Neuronal stem cell (in vitro differentiated cells): ENCODE results near the gene NPR2.

Source experiments
- DNase-seq: peaks from one replicate; pipeline ENCODE4 v3.0.0-alpha.2; 2013; ENCODE audit warnings: low spot score
- H2AFZ ChIP-seq: one replicate; pipeline ENCODE4 v1.6.1; 2013; ENCODE audit warnings: mild to moderate bottlenecking, low read length, inconsistent platforms
- H2AK5ac ChIP-seq: 2 replicates; pipeline ENCODE4 v1.6.1; 2013; ENCODE audit warnings: low read depth, mild to moderate bottlenecking, inconsistent platforms, low read length, moderate library complexity, mixed read lengths
- H2BK120ac ChIP-seq: 2 replicates; pipeline ENCODE4 v1.6.1; 2013; ENCODE audit warnings: low read depth, mild to moderate bottlenecking, inconsistent platforms, low read length, moderate library complexity, mixed read lengths
- H2BK12ac ChIP-seq: one replicate; pipeline ENCODE4 v1.6.1; 2013; ENCODE audit warnings: low read length, inconsistent platforms
- H2BK15ac ChIP-seq: 2 replicates; pipeline ENCODE4 v1.6.1; 2013; ENCODE audit warnings: mild to moderate bottlenecking, low read length, inconsistent platforms, mixed read lengths
- H2BK5ac ChIP-seq: one replicate; pipeline ENCODE4 v1.6.1; 2013; ENCODE audit warnings: inconsistent platforms, mild to moderate bottlenecking, low read length, moderate library complexity
- H3K14ac ChIP-seq: one replicate; pipeline ENCODE4 v1.6.1; 2013; ENCODE audit warnings: low read length, inconsistent platforms
- H3K18ac ChIP-seq: 2 replicates; pipeline ENCODE4 v1.6.1; 2013; ENCODE audit warnings: low read length, inconsistent platforms
- H3K23ac ChIP-seq: 2 replicates; pipeline ENCODE4 v1.6.1; 2013; ENCODE audit warnings: low read depth, mild to moderate bottlenecking, mixed read lengths, low read length, inconsistent platforms; ENCODE audit not compliant: poor library complexity
- H3K27ac ChIP-seq: replicated peaks from 3 replicates; pipeline ENCODE4 v1.5.1; 2013; ENCODE audit warnings: low read length, inconsistent platforms
- H3K27me3 ChIP-seq, 3 experiments: 2 replicates each; pipeline ENCODE4 v1.6.1; 2013; ENCODE audit warnings: low read length in 3 of 3, mild to moderate bottlenecking in 2 of 3, inconsistent platforms in 1 of 3, low read depth in 1 of 3, mixed read lengths in 1 of 3, moderate library complexity in 1 of 3; ENCODE audit not compliant: control insufficient read depth in 3 of 3, insufficient read depth in 3 of 3
- H3K36me3 ChIP-seq, 2 donors: replicated peaks in 1 of 2; 2 replicates each; pipeline ENCODE4 v1.6.1; 2013; ENCODE audit warnings: low read length in 2 of 2; ENCODE audit not compliant: control insufficient read depth in 2 of 2, insufficient read depth in 2 of 2
- H3K4ac ChIP-seq: 2 replicates; pipeline ENCODE4 v1.6.1; 2013; ENCODE audit warnings: inconsistent platforms, mild to moderate bottlenecking, low read length, moderate library complexity
- H3K4me1 ChIP-seq, 2 donors: 1 replicate in 1 of 2; 2 replicates in 1 of 2; pipeline ENCODE4 v1.6.1; 2013; ENCODE audit warnings: low read length in 2 of 2, low read depth in 1 of 2; ENCODE audit not compliant: control insufficient read depth in 2 of 2, insufficient read depth in 1 of 2
- H3K4me2 ChIP-seq: one replicate; pipeline ENCODE4 v1.6.1; 2013; ENCODE audit warnings: mild to moderate bottlenecking, low read length, inconsistent platforms; ENCODE audit not compliant: insufficient read depth, poor library complexity, severe bottlenecking
- H3K4me3 ChIP-seq, 2 donors: 2 replicates each; pipeline ENCODE4 v1.5.1; 2013; ENCODE audit warnings: low read length in 2 of 2, mild to moderate bottlenecking in 2 of 2, inconsistent platforms in 1 of 2, moderate library complexity in 1 of 2
- H3K79me1 ChIP-seq: one replicate; pipeline ENCODE4 v1.6.1; 2013; ENCODE audit warnings: low read depth, mild to moderate bottlenecking, inconsistent platforms, low read length, moderate library complexity
- H3K9ac ChIP-seq: one replicate; pipeline ENCODE4 v1.6.1; 2013; ENCODE audit warnings: mild to moderate bottlenecking, low read depth, low read length, inconsistent platforms; ENCODE audit not compliant: poor library complexity
- H3K9me3 ChIP-seq, 2 donors: replicated peaks in 1 of 2; 2 replicates each; pipeline versions ENCODE3 to v1.6.1; 2013; ENCODE audit warnings: low read length in 2 of 2, mild to moderate bottlenecking in 2 of 2, inconsistent platforms in 1 of 2, low read depth in 1 of 2, mixed read lengths in 1 of 2, moderate library complexity in 1 of 2; ENCODE audit not compliant: control insufficient read depth in 2 of 2, insufficient read depth in 1 of 2
- H4K8ac ChIP-seq: one replicate; pipeline ENCODE4 v1.6.1; 2013; ENCODE audit warnings: low read depth, mild to moderate bottlenecking, inconsistent platforms, low read length, moderate library complexity
- H4K91ac ChIP-seq: one replicate; pipeline ENCODE4 v1.6.1; 2013; ENCODE audit warnings: low read length, low read depth, mild to moderate bottlenecking, inconsistent platforms; ENCODE audit not compliant: poor library complexity
- WGBS, 2 donors: extraction: QIAGEN DNeasy Blood & Tissue Kit; methylation state at CpG; one replicate each; pipeline ENCODE4 v1.1.7; 2013; ENCODE audit warnings: missing lambda C conversion rate in 2 of 2, mixed read lengths in 1 of 2; ENCODE audit not compliant: insufficient read length in 2 of 2, insufficient replicate concordance in 1 of 2; ENCODE audit errors: extremely low coverage in 2 of 2; 5-methylcytosine and 5-hydroxymethylcytosine counted together

NPR2 gene

GRCh38 chr9:35816708-35817107, 25.3 kb downstream of the NPR2 start:
- Histone ChIP-seq H3K18ac (no peak overlapping the region), H2BK120ac (no peak overlapping the region), H3K27ac (no peak overlapping the region), H3K9ac (no peak overlapping the region), H2AFZ (no peak overlapping the region), H3K4ac (no peak overlapping the region), H3K36me3 (peaks cover 0 to 5% of the 10 kb centered on the region in 2 donors), H2BK12ac (no peak overlapping the region), H2BK5ac (no peak overlapping the region), H4K8ac (no peak overlapping the region), H3K23ac (no peak overlapping the region), H2BK15ac (no peak overlapping the region), H4K91ac (no peak overlapping the region), H3K4me1 (peaks cover 10 to 11% of the 10 kb centered on the region in 2 donors), H3K4me3 (no peak overlapping the region), H3K14ac (no peak overlapping the region), H2AK5ac (no peak overlapping the region), H3K27me3 (no peaks in the 10 kb centered on the region), H3K9me3 (no peaks in the 10 kb centered on the region), H3K79me1 (no peaks in the 10 kb centered on the region), H3K4me2 (no peak overlapping the region)
- no CpG with 5 or more reads among the region's 1 CpG for WGBS, 2 donors
- no peak for DNase-seq

GRCh38 chr9:35818341-35818740, 26.9 kb downstream of the NPR2 start:
- no peaks in the 10 kb centered on the region for H3K27me3 ChIP-seq
- no peaks in the 10 kb centered on the region for H3K9me3 ChIP-seq
- H4K8ac ChIP-seq = no peak overlapping the region
- no peak overlapping the region for H3K4ac ChIP-seq
- H3K18ac ChIP-seq = no peak overlapping the region
- peak overlapping the region; percentile 19 for H3K23ac ChIP-seq
- peak overlapping the region; percentile 62 for H2BK15ac ChIP-seq
- H4K91ac ChIP-seq = no peak overlapping the region
- no peaks in the 10 kb centered on the region for H3K36me3 ChIP-seq
- H3K4me3 ChIP-seq = no peak overlapping the region
- H2AK5ac ChIP-seq = peak overlapping the region; percentile 46
- H2BK120ac ChIP-seq = no peak overlapping the region
- H3K4me1 ChIP-seq = peaks cover 6% of the 10 kb centered on the region in 2 donors
- no peak for DNase-seq
- no peak overlapping the region for H3K4me2 ChIP-seq
- no peak overlapping the region for H2AFZ ChIP-seq
- H2BK12ac ChIP-seq = no peak overlapping the region
- H3K9ac ChIP-seq = peak overlapping the region; percentile 7
- H3K14ac ChIP-seq = no peak overlapping the region
- H3K27ac ChIP-seq = no peak overlapping the region
- H2BK5ac ChIP-seq = no peak overlapping the region
- H3K79me1 ChIP-seq = no peaks in the 10 kb centered on the region
- WGBS, 2 donors = no CpG with 5 or more reads among the region's 3 CpGs

GRCh38 chr9:35820076-35820475, 28.7 kb downstream of the NPR2 start:
- Histone ChIP-seq H3K79me1 (no peaks in the 10 kb centered on the region), H3K9me3 (no peaks in the 10 kb centered on the region), H3K27me3 (no peaks in the 10 kb centered on the region), H2BK12ac (no peak overlapping the region), H3K4me1 (peaks cover 0 to 1% of the 10 kb centered on the region in 2 donors), H3K23ac (no peak overlapping the region), H2AFZ (no peak overlapping the region), H2AK5ac (no peak overlapping the region), H3K18ac (no peak overlapping the region), H3K4me2 (no peak overlapping the region), H4K8ac (no peak overlapping the region), H3K9ac (no peak overlapping the region), H2BK15ac (no peak overlapping the region), H4K91ac (no peak overlapping the region), H3K27ac (no peak overlapping the region), H2BK120ac (no peak overlapping the region), H3K14ac (no peak overlapping the region), H2BK5ac (no peak overlapping the region), H3K36me3 (no peaks in the 10 kb centered on the region), H3K4me3 (no peak overlapping the region), H3K4ac (no peak overlapping the region)
- DNase-seq = no peak

- no peak overlapping the region for H3K14ac ChIP-seq
- H3K9me3 ChIP-seq = no peaks in the 10 kb centered on the region
- H2BK120ac ChIP-seq = no peak overlapping the region
- H2AFZ ChIP-seq = no peak overlapping the region
- H2BK15ac ChIP-seq = no peak overlapping the region
- no peak overlapping the region for H3K18ac ChIP-seq
- H4K91ac ChIP-seq = no peak overlapping the region
- no peaks in the 10 kb centered on the region for H3K79me1 ChIP-seq
- no peak overlapping the region for H3K4me2 ChIP-seq
- H3K4me1 ChIP-seq = peaks cover 1 to 2% of the 10 kb centered on the region in 2 donors
- no peak overlapping the region for H2BK12ac ChIP-seq
- no peak overlapping the region for H3K9ac ChIP-seq
- H3K4me3 ChIP-seq = no peak overlapping the region
- no peaks in the 10 kb centered on the region for H3K27me3 ChIP-seq
- no peak for DNase-seq
- H3K4ac ChIP-seq = no peak overlapping the region
- no peak overlapping the region for H2BK5ac ChIP-seq
- no peak overlapping the region for H2AK5ac ChIP-seq
- no peak overlapping the region for H3K23ac ChIP-seq
- H4K8ac ChIP-seq = no peak overlapping the region
- H3K27ac ChIP-seq = no peak overlapping the region
- H3K36me3 ChIP-seq = no peaks in the 10 kb centered on the region
These were observed 31.5 kb downstream of the NPR2 start for GRCh38 chr9:35822926-35823325.
